H54 (cell line): Measurements from ENCODE around the gene PRKCE.

ENCODE experiments used
- DNase-seq: peaks from one replicate; pipeline ENCODE4 v3.0.0; 2011; ENCODE audit warnings: low spot score, mixed read lengths; ENCODE audit not compliant: insufficient read length
- FAIRE-seq: peaks from 3 replicates; lab custom pipeline; 2011; peaks lifted over from hg19 to GRCh38; lab: Jason Lieb, UNC
- POLR2A ChIP-seq: IDR thresholded peaks from 2 replicates; pipeline ENCODE4 v1.6.1; 2011; ENCODE audit warnings: low read depth, mild to moderate bottlenecking, low read length

The PRKCE gene

DNA sequence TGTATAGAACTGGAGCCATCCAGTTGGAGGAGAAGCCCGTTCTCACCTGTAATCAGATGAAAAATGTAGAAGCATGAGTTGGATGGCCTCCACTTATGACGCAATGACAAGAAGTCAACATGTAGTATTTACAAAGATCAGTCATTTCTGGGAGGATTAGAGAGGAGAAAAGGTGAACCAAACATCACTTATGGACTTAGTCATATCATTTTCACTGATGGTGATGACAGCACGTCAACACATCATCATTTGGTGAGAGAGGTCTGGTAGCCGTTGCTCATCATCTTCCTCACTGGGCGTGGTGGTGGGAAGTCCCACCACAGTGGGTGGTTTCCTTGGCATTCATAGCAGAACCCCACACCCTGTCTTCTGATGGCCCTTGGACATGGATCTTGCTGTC lies 381.5 kb downstream of the PRKCE start:
- DNase-seq (no peak), FAIRE-seq (no peak)
- no peak for TF ChIP-seq POLR2A

GRCh38 chr2:46034535-46034934 lies 383.1 kb downstream of the PRKCE start:
- no peak for TF ChIP-seq POLR2A
- no peak for DNase-seq
- no peak for FAIRE-seq

GRCh38 chr2:46036929-46037328 lies 385.5 kb downstream of the PRKCE start:
- no peak for DNase-seq
- no peak for TF ChIP-seq POLR2A
- no peak for FAIRE-seq

GRCh38 chr2:46039543-46040303 lies 388.2 kb downstream of the PRKCE start:
- no peak for TF ChIP-seq POLR2A
- FAIRE-seq (no peak), DNase-seq (no peak)

GRCh38 chr2:46040563-46041155 lies 389.2 kb downstream of the PRKCE start:
- TF ChIP-seq POLR2A: no peak
- DNase-seq (no peak), FAIRE-seq (no peak)

DNA sequence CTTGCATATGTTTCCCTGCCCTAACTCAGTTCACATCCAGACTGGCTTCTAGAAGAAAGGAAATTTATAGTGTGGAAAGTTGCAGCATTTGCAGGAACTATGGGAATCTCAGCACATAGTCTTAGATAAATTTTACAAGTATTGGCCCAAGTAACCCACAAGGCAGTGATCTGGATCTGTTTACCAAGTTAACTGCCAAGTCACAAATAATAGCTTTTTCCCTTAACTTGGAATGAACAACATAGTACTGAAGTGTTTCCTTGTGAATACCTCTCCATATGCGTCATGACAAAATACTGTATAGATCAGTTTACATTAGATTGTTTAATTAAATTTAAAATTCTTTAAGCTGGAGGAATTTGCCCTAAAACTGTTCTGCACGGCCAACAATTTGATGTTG lies 390.0 kb downstream of the PRKCE start:
- DNase-seq (no peak), FAIRE-seq (no peak)
- no peak for TF ChIP-seq POLR2A

GRCh38 chr2:46042207-46042637 lies 390.7 kb downstream of the PRKCE start:
- DNase-seq: no peak
- no peak for FAIRE-seq

GRCh38 chr2:46042711-46043110 lies 391.2 kb downstream of the PRKCE start:
- TF ChIP-seq POLR2A: no peak
- DNase-seq (no peak), FAIRE-seq (no peak)

More at GRCh38 chr2:46042207-46042637, 390.7 kb downstream of the PRKCE start:
- TF ChIP-seq POLR2A: no peak

DNA sequence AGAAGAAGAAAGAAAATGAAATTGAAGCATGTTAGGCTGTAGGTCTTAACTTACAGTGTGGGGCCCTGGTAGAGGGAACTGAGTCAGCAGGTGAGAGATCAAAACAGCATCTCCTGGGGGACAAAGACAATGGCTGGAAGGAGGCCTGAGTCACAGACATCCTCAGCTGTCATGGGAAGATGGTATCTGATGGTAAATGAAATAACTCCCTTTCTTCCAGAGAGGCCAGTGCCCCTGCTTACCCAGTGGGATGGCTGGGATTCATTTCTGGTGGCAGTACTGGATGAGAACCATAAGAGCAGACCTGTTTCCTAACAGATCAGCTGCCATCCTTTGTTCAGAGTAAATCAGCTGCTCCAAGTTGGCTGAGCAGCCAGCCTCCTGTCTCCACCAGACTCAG lies 394.4 kb downstream of the PRKCE start:
- no peak for TF ChIP-seq POLR2A
- no peak for FAIRE-seq
- no peak for DNase-seq

DNA sequence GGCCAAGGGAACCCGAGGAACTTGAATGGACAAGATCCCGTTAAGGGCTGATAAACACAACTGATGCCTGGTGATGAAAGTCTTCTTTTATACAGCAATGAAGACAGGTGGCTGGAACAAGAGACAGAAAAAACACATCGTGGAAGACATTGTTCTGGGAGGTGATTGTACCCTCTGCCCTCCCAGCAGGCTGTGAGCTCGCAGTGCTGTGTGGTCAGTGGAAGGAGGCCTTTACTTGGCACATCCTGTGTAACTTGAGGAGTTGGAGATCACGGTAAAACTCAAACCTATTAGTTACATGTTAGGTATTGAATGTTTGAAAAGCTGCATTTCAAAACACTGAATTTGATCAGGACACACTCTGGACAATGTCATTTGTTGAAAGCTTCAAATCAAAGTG lies 395.8 kb downstream of the PRKCE start:
- DNase-seq (no peak), FAIRE-seq (no peak)
- TF ChIP-seq POLR2A: no peak

GRCh38 chr2:46048693-46049092 lies 397.2 kb downstream of the PRKCE start:
- DNase-seq: no peak
- no peak for FAIRE-seq
- no peak for TF ChIP-seq POLR2A

DNA sequence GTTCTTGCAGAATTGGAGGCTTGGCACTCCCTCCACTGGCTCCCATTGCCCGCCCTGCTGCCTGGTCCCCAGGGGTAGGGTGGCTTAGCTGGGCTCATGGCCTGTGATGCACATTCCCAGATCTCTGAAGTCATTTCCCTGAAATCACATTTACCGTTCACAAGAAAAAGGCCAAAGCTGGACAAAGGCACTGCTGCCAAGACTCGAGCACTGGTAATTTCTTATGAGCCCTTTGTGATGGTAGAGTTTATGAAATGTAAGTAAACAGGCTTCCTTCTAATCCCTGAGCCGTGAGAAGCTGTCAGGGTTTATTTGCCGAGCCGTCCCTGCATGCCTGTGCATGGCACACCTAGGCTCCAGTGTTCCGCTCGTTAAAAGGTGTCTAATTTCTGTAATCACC lies 398.6 kb downstream of the PRKCE start:
- TF ChIP-seq POLR2A: no peak
- DNase-seq (no peak), FAIRE-seq (no peak)

GRCh38 chr2:46050489-46050888 lies 399.0 kb downstream of the PRKCE start:
- FAIRE-seq (no peak), DNase-seq (no peak)
- TF ChIP-seq POLR2A: no peak

DNA sequence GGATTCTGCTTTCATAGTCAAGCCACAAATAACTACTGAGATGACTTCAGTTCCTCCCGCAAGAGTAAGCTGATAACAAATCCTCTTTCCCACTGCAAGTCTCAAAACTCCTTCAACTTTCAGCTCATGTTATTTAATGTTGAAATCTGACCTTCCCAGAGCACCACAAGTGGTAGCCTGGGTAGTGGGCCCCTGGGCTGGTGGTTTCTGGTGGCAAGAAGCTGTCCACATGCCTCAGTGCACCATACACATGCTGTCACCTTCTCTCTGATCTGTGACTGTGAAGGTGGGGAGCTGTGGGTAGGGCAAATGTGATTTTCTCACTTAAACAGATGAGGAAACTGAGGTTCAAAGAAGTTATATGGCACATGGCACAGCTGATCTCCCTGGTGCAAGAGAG lies 399.6 kb downstream of the PRKCE start:
- TF ChIP-seq POLR2A: no peak
- FAIRE-seq: no peak
- no peak for DNase-seq

DNA sequence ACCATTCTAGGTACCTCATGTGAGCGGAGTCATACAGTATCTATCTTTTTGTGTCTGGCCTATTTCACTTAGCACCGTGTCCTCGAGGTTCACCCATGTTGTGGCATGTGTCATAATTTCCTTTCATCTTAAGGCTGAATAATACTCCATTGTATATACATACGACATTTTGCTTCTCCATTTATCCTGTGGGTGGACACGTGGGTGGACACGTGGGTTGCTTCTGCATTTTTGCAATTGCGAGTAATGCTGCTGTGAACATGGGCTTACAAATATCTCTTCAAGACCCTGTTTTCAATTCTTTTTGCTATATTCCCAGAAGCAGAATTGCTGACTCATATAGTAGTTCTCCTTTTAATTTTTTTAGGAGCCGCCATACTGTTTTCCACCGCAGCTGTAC lies 402.1 kb downstream of the PRKCE start:
- no peak for TF ChIP-seq POLR2A
- FAIRE-seq: no peak
- no peak for DNase-seq
